HL-60 (cell line): ENCODE data around the gene DUSP7.

Experiments
- DNase-seq, 2 experiments: peaks; one replicate each; pipeline ENCODE4 v3.0.0-alpha.2; 2010 to 2020; ENCODE audit warnings: low read depth in 1 of 2, low spot score in 1 of 2
- H3K27ac ChIP-seq: fragments of 250-450 bp; sonication (Bioruptor Pico); replicated peaks from 2 replicates; pipeline ENCODE4 v1.5.1; 2020; ENCODE audit warnings: mild to moderate bottlenecking, moderate library complexity
- H3K27me3 ChIP-seq: fragments of 250-450 bp; sonication (Bioruptor Pico); 2 replicates; pipeline ENCODE4 v1.5.1; 2021; ENCODE audit warnings: mild to moderate bottlenecking, moderate library complexity; ENCODE audit not compliant: insufficient read depth, poor library complexity, severe bottlenecking
- H3K4me3 ChIP-seq: replicated peaks from 2 replicates; pipeline ENCODE4 v1.5.1; 2011; ENCODE audit warnings: mild to moderate bottlenecking, control low read depth, low read length; ENCODE audit not compliant: insufficient read depth
- GABPA ChIP-seq: IDR thresholded peaks from 2 replicates; pipeline ENCODE4 v1.6.1; 2012; ENCODE audit warnings: low read depth
- POLR2AphosphoS5 ChIP-seq: IDR thresholded peaks from 2 replicates; pipeline ENCODE4 v1.6.1; 2012; ENCODE audit warnings: low read depth
- REST ChIP-seq: IDR thresholded peaks from 2 replicates; pipeline ENCODE4 v1.6.1; 2012; ENCODE audit warnings: low read depth; ENCODE audit not compliant: insufficient replicate concordance
- SPI1 ChIP-seq: IDR thresholded peaks from 2 replicates; pipeline ENCODE4 v1.6.1; 2012; ENCODE audit warnings: low read depth, mild to moderate bottlenecking, borderline replicate concordance
- TF ChIP-seq, protein P1 (sequence below): IDR thresholded peaks from one replicate; pipeline ENCODE4 v1.5.1; 2011; ENCODE audit warnings: low read length, control low read depth, inconsistent platforms; ENCODE audit not compliant: insufficient read depth

DUSP7 gene

DNA sequence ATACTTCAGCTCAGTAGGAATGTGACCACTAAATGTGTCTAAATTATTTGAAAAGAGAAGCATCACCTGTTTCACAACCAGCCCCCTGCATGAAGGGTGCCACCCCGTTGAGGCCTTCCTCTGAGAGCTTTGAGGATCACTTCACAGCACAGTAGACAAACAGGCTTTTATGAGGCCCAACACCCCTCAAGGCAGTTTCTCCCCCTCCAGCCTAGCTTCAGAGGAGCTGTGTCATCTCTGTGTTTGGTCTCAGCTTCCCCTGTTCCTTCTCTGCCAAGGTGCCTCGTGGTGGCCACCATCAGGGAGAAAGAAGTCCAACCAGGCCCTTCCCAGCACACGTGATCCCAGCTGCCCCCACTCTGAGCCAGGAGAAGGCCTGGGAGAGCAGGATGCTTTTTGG is 21.6 kb upstream of the DUSP7 start:
- no peak for DNase-seq
- TF ChIP-seq, protein P1, sequence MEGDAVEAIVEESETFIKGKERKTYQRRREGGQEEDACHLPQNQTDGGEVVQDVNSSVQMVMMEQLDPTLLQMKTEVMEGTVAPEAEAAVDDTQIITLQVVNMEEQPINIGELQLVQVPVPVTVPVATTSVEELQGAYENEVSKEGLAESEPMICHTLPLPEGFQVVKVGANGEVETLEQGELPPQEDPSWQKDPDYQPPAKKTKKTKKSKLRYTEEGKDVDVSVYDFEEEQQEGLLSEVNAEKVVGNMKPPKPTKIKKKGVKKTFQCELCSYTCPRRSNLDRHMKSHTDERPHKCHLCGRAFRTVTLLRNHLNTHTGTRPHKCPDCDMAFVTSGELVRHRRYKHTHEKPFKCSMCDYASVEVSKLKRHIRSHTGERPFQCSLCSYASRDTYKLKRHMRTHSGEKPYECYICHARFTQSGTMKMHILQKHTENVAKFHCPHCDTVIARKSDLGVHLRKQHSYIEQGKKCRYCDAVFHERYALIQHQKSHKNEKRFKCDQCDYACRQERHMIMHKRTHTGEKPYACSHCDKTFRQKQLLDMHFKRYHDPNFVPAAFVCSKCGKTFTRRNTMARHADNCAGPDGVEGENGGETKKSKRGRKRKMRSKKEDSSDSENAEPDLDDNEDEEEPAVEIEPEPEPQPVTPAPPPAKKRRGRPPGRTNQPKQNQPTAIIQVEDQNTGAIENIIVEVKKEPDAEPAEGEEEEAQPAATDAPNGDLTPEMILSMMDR, result no peak
- TF ChIP-seq REST, result no peak
- TF ChIP-seq SPI1, result no peak
- no peak for TF ChIP-seq GABPA
- no peak for TF ChIP-seq POLR2AphosphoS5

GRCh38 chr3:52076896-52077780 is 20.8 kb upstream of the DUSP7 start:
- no peak overlapping the region for H3K27ac ChIP-seq
- H3K27me3 ChIP-seq, result no peaks in the 10 kb centered on the region
- TF ChIP-seq GABPA, result no peak
- TF ChIP-seq, protein P1, result no peak
- no peak for TF ChIP-seq REST
- no peak for TF ChIP-seq POLR2AphosphoS5
- no peak; the same call in 1 of the 2 replicates for TF ChIP-seq SPI1

More for the DNA sequence above, 21.6 kb upstream of the DUSP7 start:
- H3K27ac ChIP-seq, result no peak overlapping the region
- no peaks in the 10 kb centered on the region for H3K27me3 ChIP-seq
- no peak overlapping the region for H3K4me3 ChIP-seq

DNA sequence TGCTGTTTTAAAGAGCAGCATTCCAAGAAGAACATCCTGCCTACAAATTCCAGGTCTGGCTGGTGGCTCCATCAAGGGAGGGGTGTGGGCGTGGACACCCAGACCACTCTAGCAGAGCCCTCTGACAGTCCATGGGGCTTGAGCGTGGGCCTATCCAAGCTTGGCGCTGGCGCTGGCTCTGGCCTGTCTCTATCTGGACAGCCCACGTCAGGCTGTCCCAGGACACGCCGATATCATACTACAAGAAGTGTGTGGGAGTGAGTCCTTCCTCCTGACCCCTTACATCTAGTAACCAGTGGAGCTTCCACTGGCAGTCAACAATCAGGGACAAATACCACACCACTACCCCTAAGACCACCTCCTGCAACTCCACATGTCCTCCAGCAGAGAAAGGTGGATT is 17.1 kb upstream of the DUSP7 start:
- Histone ChIP-seq H3K27me3 (no peaks in the 10 kb centered on the region), H3K27ac (no peak overlapping the region), H3K4me3 (no peak overlapping the region)
- DNase-seq, result no peak
- TF ChIP-seq REST (no peak), SPI1 (no peak), POLR2AphosphoS5 (no peak), GABPA (no peak)
- TF ChIP-seq, protein P1, result no peak

More at GRCh38 chr3:52076896-52077780, 20.8 kb upstream of the DUSP7 start:
- no peak overlapping the region for H3K4me3 ChIP-seq
- DNase-seq, result no peak
